Lower lobe of right lung (tissue), 2 donors: ENCODE data around the gene TBRG4. TPM values are rescaled to one million over a fixed set of nuclear protein-coding genes. Genes with fewer than 3 reads are reported as not detected.
A peak's percentile ranks its signal among the peaks of the same experiment; 100 is the strongest.

Experiments used
- ATAC-seq, 2 donors: fragments of 200-7000 bp; cut with Tn5 transposase; one replicate each; pipeline ENCODE4 v1.9.1; 2020 to 2022; ENCODE audit warnings: mild to moderate bottlenecking in 2 of 2, moderate library complexity in 2 of 2
- DNase-seq: peaks from one replicate; pipeline ENCODE4 v3.0.0-alpha.2; 2020
- H3K27ac ChIP-seq: fragments of 200-600 bp; one replicate; pipeline ENCODE4 v1.8.0; 2022
- H3K27me3 ChIP-seq: fragments of 200-600 bp; one replicate; pipeline ENCODE4 v1.8.0; 2022; ENCODE audit warnings: low read depth
- H3K36me3 ChIP-seq: fragments of 200-600 bp; one replicate; pipeline ENCODE4 v1.8.0; 2022; ENCODE audit warnings: mild to moderate bottlenecking
- H3K4me1 ChIP-seq: fragments of 200-600 bp; one replicate; pipeline ENCODE4 v1.8.0; 2022
- H3K4me3 ChIP-seq: fragments of 200-600 bp; one replicate; pipeline ENCODE4 v1.8.0; 2022; ENCODE audit warnings: mild to moderate bottlenecking
- H3K9me3 ChIP-seq: fragments of 200-600 bp; one replicate; pipeline ENCODE4 v1.8.0; 2022
- intact Hi-C: fragments of 100-400 bp; cut with DNase I; formaldehyde crosslinking; loops from one replicate; pipeline ENCODE4 v1.11.0; 2022
- total RNA-seq: library from RNA; stranded (reverse); fragmentation: NEBNext Ultra II Directional; extraction: Animal tissue kit (Norgen Biotek cat#: 25700); gene quantifications from one replicate; pipeline ENCODE4 v1.2.1, GENCODE V29; 2021
- TF ChIP-seq, protein P1 (sequence below): fragments of 200-600 bp; IDR thresholded peaks from one replicate; pipeline ENCODE4 v1.8.0; 2022; ENCODE audit warnings: antibody characterized with exemption, mild to moderate bottlenecking
- donor health status: DM: no; HTN: yes; CAD: no; lungs with severe emphysema.

Gene TBRG4
- total RNA-seq, 1 donor from 2014 or later = 54.3 TPM

DNA sequence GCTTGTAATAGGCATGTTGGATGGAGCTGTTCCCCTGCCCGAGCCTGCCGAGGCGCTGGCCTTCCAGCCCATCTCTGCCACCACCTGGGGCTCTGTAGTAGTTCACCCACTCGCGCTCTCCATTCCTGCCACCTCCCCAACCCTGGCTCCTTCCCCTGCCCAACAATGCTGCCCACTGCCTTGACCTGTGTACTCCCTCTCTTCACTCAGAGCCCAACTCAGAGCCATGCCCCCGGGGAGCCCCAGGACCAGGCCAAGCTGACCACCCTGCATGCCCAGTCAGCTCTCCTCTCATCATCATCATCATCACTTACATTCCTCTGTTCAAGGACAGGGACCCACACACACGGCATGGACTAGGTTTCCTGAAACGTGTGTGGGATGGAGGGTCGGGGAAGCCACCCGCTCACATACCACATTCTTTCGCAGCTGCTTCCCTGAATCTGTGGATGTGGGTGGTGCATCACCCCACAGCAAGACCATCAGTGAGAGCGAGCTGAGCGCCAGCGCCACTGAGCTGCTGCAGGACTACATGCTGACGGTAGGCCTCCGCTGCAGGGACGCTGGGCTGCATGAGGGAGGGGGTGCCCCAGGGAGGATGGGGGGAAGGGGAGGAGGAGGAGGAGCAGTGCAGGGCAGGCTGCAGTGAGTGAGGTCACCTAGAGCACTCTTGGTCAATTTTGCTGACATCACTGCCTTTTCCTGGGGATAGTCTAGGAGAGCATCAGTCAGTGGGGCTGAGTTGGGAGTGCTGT lies 38.3 kb downstream of the TBRG4 start:
- no peak for DNase-seq
- TF ChIP-seq, protein P1, sequence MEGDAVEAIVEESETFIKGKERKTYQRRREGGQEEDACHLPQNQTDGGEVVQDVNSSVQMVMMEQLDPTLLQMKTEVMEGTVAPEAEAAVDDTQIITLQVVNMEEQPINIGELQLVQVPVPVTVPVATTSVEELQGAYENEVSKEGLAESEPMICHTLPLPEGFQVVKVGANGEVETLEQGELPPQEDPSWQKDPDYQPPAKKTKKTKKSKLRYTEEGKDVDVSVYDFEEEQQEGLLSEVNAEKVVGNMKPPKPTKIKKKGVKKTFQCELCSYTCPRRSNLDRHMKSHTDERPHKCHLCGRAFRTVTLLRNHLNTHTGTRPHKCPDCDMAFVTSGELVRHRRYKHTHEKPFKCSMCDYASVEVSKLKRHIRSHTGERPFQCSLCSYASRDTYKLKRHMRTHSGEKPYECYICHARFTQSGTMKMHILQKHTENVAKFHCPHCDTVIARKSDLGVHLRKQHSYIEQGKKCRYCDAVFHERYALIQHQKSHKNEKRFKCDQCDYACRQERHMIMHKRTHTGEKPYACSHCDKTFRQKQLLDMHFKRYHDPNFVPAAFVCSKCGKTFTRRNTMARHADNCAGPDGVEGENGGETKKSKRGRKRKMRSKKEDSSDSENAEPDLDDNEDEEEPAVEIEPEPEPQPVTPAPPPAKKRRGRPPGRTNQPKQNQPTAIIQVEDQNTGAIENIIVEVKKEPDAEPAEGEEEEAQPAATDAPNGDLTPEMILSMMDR = no peak
- Histone ChIP-seq H3K27me3 (no peaks in the 10 kb centered on the region), H3K27ac (no peak overlapping the region), H3K4me1 (no peaks in the 10 kb centered on the region), H3K36me3 (peaks cover 96% of the 10 kb centered on the region), H3K9me3 (no peaks in the 10 kb centered on the region), H3K4me3 (no peak overlapping the region)
- intact Hi-C loops = no loop called here
- no peak for ATAC-seq

- H3K27me3 ChIP-seq = no peaks in the 10 kb centered on the region
- no peak overlapping the region for H3K4me3 ChIP-seq
- intact Hi-C loops = no loop called here
- TF ChIP-seq, protein P1 = no peak
- ATAC-seq = peak; percentile 42 to 63
- no peaks in the 10 kb centered on the region for H3K4me1 ChIP-seq
- H3K36me3 ChIP-seq = peaks cover 100% of the 10 kb centered on the region
- DNase-seq = no peak
- no peaks in the 10 kb centered on the region for H3K9me3 ChIP-seq
- no peak overlapping the region for H3K27ac ChIP-seq
Observed at GRCh38 chr7:45072131-45073030, 39.1 kb downstream of the TBRG4 start.

- intact Hi-C loops = no loop called here
- Histone ChIP-seq H3K36me3 (peaks cover 100% of the 10 kb centered on the region), H3K27me3 (no peaks in the 10 kb centered on the region), H3K9me3 (no peaks in the 10 kb centered on the region), H3K4me1 (no peaks in the 10 kb centered on the region), H3K27ac (no peak overlapping the region), H3K4me3 (no peak overlapping the region)
- ATAC-seq (no peak), DNase-seq (no peak)
- TF ChIP-seq, protein P1 = no peak
Observed at GRCh38 chr7:45071528-45071927, 40.0 kb downstream of the TBRG4 start.

- no peak for ATAC-seq
- TF ChIP-seq, protein P1 = no peak
Observed at GRCh38 chr7:45070254-45070642, 41.2 kb downstream of the TBRG4 start.

GRCh38 chr7:45069444-45070253 lies 41.8 kb downstream of the TBRG4 start:
- TF ChIP-seq, protein P1 = no peak
- Histone ChIP-seq H3K27me3 (no peaks in the 10 kb centered on the region), H3K27ac (no peak overlapping the region), H3K36me3 (peaks cover 100% of the 10 kb centered on the region), H3K9me3 (no peaks in the 10 kb centered on the region), H3K4me1 (no peaks in the 10 kb centered on the region), H3K4me3 (no peak overlapping the region)
- intact Hi-C loops = no loop called here
- ATAC-seq (no peak), DNase-seq (no peak)

More at GRCh38 chr7:45070254-45070642, 41.2 kb downstream of the TBRG4 start:
- Histone ChIP-seq H3K4me3 (no peak overlapping the region), H3K4me1 (no peaks in the 10 kb centered on the region), H3K27ac (no peak overlapping the region), H3K9me3 (no peaks in the 10 kb centered on the region), H3K36me3 (peaks cover 100% of the 10 kb centered on the region), H3K27me3 (no peaks in the 10 kb centered on the region)
- no peak for DNase-seq
- intact Hi-C loops = no loop called here
